Inflammatory macrophage treated with lipopolysaccharide for 4 hours (primary cell): ENCODE measurements around the gene STPG4.
"Not testable (repeated sequence)": the region's sequence is repeated elsewhere in the genome, so short reads cannot be mapped to it uniquely, and the experiment has no call there.

Source experiments
- DNase-seq: peaks from one replicate; pipeline ENCODE4 v3.0.0-alpha.2; 2020

The STPG4 gene

DNA sequence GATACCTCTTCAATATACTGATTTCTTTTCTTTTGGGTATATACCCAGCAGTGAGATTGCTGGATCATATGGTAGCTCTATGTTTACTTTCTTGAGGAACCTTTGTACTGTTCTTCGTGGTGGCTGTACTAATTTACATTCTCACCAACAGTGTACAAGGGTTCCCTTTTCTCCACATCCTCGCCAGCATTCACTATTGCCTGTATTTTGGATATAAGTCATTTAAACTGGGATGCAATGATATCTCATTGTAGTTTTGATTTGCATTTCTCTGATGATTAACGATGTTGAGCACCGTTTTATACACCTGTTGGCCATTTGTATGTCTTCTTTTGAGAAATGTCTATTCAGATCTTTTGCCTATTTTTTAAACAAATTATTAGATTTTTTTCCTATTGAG, 30.4 kb downstream of the STPG4 start:
- DNase-seq: not testable (repeated sequence)

DNA sequence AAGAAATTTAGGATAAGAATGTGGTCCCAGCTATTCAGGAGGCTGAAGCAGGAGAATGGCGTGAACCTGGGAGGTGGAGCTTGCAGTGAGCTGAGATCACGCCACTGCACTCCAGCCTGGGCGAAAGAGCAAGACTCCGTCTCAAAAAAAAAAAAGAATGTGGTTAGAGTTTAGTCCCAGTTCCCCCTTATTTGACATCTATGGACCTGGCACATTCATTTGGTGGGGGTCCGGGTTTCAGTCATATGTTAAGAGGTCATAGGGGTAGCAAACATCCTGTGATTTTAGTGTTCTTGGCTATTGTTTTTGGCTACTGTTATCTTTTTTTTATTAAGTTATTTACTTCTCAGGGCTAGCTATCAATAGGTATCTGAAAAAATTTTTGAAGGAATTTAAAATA, 34.7 kb downstream of the STPG4 start:
- not testable (repeated sequence) for DNase-seq

DNA sequence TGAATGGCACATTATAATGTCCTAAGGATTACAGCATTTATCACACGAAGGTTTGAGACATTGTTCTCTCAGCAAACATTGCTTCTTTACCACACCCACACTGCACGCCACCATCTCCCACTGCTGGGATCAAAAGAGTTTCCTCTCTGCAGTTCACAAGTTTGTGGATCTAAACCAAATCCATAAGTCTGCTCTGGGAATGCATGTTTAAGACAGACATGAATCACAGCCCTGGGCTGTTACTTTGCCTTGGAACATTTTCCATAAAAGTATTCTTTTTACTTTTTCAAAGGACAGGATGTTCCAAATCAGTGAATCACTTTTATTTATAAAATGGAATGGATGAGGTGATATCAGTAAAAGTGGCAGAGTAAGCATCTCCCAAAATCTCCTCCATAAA, 36.1 kb downstream of the STPG4 start:
- no peak for DNase-seq

DNA sequence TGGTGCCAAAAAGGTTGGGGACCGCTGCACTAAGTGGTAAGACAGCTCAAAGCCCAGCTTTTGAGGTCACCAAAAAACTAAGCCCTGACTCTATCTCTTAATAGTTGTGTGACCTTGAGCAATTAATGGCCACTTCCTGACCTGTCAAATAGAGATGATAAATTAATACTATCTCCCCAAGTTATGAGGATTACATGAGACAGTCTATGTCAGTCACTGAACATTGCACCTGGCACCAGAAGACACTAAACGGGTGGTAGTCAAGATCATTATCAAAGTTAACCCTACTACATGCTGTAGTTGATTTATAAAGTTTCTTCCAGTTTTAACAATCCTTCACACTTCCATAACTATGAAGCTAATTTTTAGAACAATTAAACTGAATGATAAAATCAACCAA, 36.5 kb downstream of the STPG4 start:
- DNase-seq: no peak

DNA sequence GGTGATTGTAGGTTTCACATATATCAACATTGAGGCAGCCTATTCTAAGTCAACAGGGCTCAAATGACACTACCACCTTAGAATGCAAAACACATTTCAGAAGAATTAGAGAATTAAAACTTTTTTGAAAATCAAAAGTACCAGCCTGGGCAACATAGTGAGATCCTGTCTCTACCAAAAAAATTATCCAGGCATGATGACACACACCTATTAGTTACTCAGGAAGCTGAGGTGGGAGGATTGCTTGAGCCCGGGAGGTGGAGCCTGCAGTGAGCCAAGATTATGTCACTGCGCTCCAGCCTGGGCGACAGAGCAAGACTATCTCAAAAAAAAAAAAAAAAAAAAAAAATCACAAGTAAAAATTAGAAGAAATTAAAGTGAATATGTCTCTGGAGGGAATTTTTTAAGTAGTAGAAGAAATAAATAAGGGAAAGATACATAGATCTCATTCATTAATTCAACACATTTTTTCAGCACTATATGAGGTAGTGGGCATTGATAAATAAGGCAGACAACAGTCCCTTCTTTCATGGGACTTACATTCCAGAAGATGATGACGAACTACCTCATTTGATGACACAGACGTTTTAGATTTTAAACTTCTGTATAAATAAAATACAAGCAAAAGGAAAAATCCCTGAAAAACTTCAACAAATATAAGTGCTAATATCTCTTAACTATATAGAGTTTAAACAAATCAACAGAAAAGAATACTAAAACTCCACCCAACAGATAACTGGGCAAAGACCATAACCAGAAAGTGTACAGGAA, 42.3 kb downstream of the STPG4 start:
- DNase-seq: no peak

- DNase-seq: no peak
Observed at GRCh38 chr2:47109680-47110079, 45.4 kb downstream of the STPG4 start.

DNA sequence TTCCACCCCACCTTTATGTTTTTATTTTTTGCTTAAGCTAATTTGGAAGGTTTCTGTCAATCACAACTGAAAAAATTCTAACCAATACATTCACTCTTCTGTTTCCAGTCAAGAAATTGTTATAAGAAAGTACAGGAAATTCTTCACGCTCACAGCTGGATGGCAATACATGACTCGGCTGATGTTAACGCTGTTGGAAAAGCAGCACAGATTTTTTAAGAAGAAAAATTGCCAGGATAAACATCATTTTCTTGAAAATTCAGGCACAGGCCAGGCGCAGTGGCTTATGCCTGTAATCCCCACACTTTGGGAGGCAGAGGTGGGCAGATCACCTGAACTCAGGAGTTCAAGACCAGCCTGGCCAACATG, 46.1 kb downstream of the STPG4 start:
- no peak for DNase-seq

DNA sequence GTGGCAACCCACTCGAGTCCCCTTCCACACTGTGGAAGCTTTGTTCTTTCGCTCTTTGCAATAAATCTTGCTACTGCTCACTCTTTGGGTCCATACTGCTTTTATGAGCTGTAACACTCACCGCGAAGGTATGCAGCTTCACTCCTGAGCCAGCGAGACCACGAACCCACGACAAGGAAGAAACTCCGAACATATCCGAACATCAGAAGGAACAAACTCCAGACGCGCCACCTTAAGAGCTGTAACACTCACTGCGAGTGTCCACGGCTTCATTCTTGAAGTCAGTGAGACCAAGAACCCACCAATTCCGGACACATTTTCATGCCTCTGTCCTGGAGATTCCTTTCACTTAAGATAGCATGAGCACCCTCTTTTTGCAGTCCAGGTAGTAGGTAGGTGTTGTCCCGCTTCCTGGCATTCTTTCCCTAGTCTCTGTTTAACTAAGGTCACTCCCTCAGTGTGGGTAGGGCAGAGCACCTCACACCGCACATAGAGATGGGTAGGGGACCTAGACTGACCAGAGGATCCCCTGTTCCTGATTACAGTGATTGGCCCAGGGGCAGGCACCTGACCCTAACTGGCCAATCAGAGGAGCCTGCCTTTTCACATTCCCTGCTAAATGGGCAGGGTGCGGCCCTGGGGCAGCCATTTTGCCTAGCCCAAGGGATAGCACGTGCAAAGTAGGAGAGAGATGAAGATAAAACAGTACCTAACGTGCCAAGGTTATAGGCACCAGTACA, 46.7 kb downstream of the STPG4 start:
- not testable (repeated sequence) for DNase-seq

- not testable (repeated sequence) for DNase-seq
Observed at GRCh38 chr2:47107201-47107600, 47.9 kb downstream of the STPG4 start.

DNA sequence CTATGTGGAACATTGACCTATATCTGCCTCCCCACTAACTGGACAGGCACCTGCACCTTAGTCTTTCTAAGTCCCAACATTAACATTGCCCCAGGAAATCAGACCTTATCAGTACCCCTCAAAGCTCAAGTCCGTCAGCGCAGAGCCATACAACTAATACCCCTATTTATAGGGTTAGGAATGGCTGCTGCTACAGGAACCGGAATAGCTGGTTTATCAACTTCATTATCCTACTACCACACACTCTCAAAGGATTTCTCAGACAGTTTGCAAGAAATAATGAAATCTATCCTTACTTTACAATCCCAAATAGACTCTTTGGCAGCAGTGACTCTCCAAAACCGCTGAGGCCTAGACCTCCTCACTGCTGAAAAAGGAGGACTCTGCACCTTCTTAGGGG, 48.9 kb downstream of the STPG4 start:
- DNase-seq: not testable (repeated sequence)

DNA sequence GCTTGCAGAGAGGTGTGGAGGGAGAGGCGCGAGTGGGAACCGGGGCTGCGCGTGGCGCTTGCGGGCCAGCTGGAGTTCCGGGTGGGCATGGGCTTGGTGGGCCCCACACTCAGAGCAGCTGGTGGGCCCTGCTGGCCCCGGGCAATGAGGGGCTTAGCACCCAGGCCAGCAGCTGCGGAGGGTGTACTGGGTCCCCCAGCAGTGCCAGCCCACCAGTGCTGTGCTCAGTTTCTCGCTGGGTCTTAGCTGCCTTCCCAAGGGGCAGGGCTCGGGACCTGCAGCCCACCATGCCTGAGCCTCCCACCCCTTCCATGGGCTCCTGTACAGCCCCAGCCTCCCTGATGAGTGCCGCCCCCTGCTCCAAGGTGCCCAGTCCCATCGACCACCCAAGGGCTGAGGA, 55.4 kb downstream of the STPG4 start:
- DNase-seq: not testable (repeated sequence)

DNA sequence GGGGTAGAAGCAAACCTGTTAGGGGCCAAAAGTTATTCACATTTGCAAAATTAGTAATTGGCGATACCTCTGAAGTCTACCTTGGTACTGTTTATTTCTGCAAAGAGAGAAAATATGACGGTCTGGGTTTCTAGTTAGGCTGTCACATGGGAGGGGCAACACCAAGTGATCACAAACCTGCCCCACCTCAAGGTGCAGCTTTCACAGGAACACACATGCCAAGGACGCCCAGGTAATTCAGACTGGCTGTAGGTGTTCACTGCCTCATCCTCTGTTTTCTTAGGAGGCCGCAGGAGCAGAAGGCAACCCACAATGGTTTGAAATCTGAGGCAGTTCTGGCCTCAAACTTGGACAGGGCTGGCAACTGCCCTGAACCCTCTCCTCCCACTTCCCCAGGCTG, 56.2 kb downstream of the STPG4 start:
- DNase-seq: no peak

- DNase-seq: no peak
Observed at GRCh38 chr2:47097563-47097962, 57.5 kb downstream of the STPG4 start.

DNA sequence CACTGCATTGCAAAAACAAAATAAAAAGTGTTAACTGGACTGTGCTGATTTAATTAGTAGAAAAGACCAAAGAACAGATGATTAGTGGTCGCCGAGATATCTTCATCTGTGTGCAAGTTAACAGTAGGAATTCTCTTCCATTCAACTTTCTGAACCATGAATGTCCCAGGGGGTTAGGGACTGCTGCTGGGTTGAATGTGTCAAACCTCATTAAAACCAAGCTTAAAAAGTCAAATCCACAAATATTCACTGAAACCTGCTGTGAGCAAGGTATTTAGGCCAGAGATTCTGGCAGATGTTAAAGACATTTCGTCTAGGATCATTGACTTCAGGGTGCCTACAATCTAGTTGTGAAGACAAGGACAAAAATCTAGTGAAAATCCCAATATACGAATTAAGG, 58.7 kb downstream of the STPG4 start:
- no peak for DNase-seq

DNA sequence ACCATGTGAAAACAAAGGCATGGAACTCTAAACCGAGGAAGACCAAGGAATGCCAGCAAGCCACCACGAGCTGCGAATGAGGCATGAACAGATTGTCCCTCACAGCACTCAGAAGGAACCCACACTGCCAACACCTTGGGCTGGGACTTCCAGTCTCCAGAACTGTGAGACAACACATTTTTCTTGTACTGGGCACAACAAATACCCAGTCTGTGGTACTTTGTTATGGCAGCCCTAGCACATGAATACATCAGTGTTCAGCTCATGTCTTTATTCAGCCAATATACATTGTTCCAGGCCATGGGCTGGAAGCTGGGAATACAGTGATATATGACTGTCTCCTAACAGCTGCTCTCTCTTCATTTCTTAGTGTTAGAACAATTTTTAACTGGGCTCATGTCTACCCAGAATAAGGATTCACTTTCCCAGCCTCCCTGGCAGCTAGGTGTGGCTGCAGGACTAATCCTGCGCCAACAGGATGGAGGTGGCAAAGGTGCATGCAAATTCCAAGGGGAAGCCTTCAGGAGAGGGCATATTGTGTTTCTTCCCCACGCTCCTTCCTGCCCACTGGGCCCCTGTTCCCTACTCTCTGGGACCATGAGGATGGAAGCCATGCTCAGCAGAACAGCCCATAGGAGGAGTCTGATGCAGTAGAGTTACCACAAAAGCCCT, 59.6 kb downstream of the STPG4 start:
- no peak for DNase-seq

DNA sequence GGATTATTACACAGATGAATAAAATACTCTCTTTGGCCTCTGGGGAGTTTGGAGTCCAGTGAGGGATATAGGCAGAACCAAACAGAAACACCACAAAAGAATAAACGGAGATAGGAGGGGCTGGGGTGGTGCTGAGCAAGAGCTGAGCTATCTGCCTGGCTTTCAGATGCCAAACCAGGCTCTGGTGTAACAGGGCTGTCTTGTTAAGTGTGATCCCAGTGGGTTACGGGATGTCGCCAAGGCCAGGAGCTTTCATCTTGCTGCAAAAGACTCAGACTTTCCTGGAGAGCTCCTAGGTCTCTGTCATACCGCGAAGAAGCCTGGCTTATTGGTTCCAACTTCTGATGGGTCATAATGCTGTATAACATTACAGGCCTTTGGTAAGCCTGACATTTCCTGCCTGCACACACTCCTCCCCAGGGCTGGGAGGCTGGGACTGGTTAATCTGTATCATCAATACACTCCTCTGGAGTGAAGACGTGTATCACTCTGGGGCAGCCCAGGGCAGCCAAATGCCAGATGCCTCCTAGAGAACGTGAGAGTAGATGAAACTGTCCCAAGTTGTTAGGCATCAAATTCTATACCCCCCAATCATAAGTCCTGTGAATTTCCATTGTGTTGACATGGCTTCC, 60.5 kb downstream of the STPG4 start:
- DNase-seq: no peak

DNA sequence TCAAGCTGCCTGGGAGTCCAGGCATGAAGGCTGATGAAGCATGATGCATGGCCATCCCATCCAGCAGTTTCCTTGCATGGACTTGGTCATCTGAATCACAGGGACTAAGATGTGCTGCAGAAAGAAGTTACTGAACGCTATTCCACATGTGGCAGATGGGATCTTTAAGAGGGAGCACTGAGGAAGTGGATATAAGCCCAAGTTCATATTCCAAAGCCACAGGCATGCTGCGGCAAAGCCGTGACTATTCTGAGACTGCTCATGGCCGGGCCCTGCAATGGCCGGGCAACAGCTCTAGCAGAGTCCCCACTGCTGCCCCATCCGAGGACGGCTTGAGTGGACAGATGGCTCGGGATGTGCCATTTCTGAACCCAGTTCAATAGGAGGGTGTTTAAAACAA, 61.5 kb downstream of the STPG4 start:
- no peak for DNase-seq

GRCh38 chr2:47092465-47092864, 62.6 kb downstream of the STPG4 start:
- DNase-seq: no peak

GRCh38 chr2:47091118-47091517, 64.0 kb downstream of the STPG4 start:
- DNase-seq: no peak

- no peak for DNase-seq
Observed at GRCh38 chr2:47089083-47089464, 66.0 kb downstream of the STPG4 start.

DNA sequence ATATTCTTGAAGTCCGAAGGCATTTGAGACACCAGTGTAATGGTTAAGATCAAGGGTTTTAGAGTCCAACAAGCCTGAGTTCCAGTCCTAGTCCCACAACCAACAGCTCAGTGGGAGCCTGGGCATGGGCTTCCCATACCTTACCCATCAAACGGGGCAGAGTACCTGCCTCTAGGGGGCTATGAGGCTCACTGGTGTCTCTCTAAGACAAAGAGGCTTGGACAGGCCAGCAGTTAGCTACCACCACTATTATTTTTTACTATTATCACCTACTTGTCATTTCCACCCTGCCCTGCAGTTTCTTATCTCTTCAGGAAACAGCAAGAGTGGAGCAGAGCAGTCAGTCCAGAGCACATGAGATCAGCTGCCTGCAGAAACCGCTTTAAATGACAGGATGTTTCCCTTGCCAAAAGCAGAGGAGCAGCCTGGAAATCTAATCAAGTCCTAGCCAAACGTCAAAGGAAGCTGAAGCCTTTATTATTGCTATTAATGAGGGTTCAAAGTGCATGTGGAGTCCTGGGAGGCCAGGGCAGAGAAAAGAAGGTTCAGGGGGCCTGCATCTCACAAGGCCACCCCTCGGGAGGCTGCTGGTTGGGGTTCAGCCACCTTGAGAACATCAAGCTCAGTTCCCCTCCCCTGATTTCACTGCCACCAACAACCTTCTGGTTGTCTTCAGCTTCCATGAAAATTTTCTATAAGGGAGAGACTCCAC, 66.6 kb downstream of the STPG4 start:
- DNase-seq: no peak

GRCh38 chr2:47087051-47087450, 68.1 kb downstream of the STPG4 start:
- no peak for DNase-seq

DNA sequence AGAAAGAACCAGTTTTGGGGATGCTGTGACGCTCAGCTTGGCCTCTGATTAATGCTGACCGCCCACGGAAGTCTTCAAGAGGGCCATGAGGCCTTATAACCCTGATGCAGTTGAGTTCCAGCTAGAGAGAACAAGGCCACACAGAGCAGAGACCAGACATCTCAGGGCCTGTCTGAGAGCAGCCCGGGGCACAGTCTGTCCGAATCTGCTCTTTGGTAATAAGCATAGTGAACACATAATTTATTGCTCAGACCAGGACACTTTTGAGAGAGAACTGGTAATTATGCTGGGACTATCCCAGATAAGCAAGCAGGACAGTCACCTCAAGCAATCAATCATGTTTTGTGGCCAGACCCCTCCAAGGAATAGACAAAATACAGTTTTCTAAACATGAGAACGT, 68.5 kb downstream of the STPG4 start:
- DNase-seq: no peak
